DMS53 (cell line): ENCODE data around the gene KIAA0319L.
A peak's percentile ranks its signal among the peaks of the same experiment; 100 is the strongest.

Experiments used
- DNase-seq: peaks from one replicate; lab custom pipeline; 2025; lab: John Stamatoyannopoulos, UW

Gene KIAA0319L

GRCh38 chr1:35561972-35562680 lies 4.9 kb upstream of the KIAA0319L start:
- DNase-seq: no peak

GRCh38 chr1:35561297-35561971 lies 4.2 kb upstream of the KIAA0319L start:
- no peak for DNase-seq

- no peak for DNase-seq
Observed at GRCh38 chr1:35560256-35561225, 3.3 kb upstream of the KIAA0319L start.

- DNase-seq: peak; percentile 61
Observed at GRCh38 chr1:35559317-35559944, 2.2 kb upstream of the KIAA0319L start.

- DNase-seq: peak; percentile 52
Observed at GRCh38 chr1:35558374-35559316, 1.4 kb upstream of the KIAA0319L start.

GRCh38 chr1:35557611-35558373 lies 589 bp upstream of the KIAA0319L start, which contains the start of gene NCDN:
NCDN (plus strand) TSS chr1:35557799; CDS start chr1:35558191, 392 bp downstream.
- DNase-seq: peak; percentile 99

- peak; percentile 70 for DNase-seq
Observed at GRCh38 chr1:35556484-35557117, 602 bp downstream of the KIAA0319L start.

GRCh38 chr1:35555601-35556477 lies 1.4 kb downstream of the KIAA0319L start:
- DNase-seq: peak; percentile 94

- no peak for DNase-seq
Observed at GRCh38 chr1:35555212-35555584, 2.0 kb downstream of the KIAA0319L start.

- peak; percentile 64 for DNase-seq
Observed at GRCh38 chr1:35554266-35555211, 2.7 kb downstream of the KIAA0319L start.

- no peak for DNase-seq
Observed at GRCh38 chr1:35553851-35554250, 3.4 kb downstream of the KIAA0319L start.

GRCh38 chr1:35546614-35547013 lies 10.6 kb downstream of the KIAA0319L start:
- no peak for DNase-seq

GRCh38 chr1:35544976-35545375 lies 12.2 kb downstream of the KIAA0319L start:
- DNase-seq: peak; percentile 78

- no peak for DNase-seq
Observed at GRCh38 chr1:35539824-35540261, 17.4 kb downstream of the KIAA0319L start.

- no peak for DNase-seq
Observed at GRCh38 chr1:35539073-35539823, 18.0 kb downstream of the KIAA0319L start.

- DNase-seq: no peak
Observed at GRCh38 chr1:35537806-35538205, 19.4 kb downstream of the KIAA0319L start.
